Neural cell (in vitro differentiated cells): ENCODE measurements around the gene PTPDC1.

ENCODE experiments used
- CTCF ChIP-seq: fragments of 450-650 bp; IDR thresholded peaks from 2 replicates; pipeline ENCODE4 v1.5.1; 2014; ENCODE audit warnings: antibody characterized with exemption, mild to moderate bottlenecking, moderate library complexity; ENCODE audit not compliant: poor library complexity, severe bottlenecking
- TAF1 ChIP-seq: IDR thresholded peaks from 2 replicates; pipeline ENCODE4 v1.6.1; 2012; ENCODE audit warnings: low read depth

GRCh38 chr9:94126844-94127243 lies 42.6 kb downstream of the PTPDC1 start:
- no peak for TF ChIP-seq CTCF
- no peak for TF ChIP-seq TAF1
